ENCODE results near the gene GABRB1.
"Not testable (repeated sequence)": the region's sequence is repeated elsewhere in the genome, so short reads cannot be mapped to it uniquely, and the experiment has no call there.

The GABRB1 gene

DNA sequence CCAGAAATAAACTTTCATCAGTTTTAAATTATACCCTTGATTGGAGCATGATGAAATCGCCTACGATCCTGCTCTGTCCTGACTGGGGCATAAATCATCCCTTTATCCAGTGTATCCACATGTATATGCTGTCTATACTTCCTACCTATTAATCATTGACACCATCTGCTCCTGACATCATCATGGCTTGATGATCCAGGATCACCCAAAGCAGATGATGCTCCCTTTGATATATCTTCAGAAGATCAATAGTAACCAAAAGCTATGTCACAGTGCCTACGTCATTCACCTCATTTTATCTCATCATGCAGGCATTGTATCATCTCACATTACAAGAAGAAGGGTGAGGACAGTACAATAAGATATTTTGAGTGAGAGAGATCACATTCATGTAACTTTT is 294.7 kb downstream of the GABRB1 start:
- no peak for DNase-seq

DNA sequence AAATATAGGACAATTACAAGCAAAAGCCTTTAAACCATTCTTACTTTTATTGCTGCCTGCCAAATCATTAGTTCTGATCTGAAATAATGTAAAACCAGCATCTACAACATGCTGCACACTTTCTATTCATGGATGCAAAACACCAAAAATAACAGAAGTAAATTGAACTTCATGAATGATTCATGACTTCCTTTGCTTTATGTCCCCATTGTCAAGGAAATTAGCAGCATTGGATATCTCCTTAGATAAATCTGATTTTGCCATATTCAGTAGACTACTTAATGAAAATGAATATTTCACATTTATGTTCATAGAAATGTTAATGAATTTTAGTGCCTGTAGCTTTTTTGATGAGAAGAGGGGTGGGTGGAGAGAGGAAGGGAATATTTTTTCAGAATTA is 299.5 kb downstream of the GABRB1 start:
- no peak for DNase-seq

DNA sequence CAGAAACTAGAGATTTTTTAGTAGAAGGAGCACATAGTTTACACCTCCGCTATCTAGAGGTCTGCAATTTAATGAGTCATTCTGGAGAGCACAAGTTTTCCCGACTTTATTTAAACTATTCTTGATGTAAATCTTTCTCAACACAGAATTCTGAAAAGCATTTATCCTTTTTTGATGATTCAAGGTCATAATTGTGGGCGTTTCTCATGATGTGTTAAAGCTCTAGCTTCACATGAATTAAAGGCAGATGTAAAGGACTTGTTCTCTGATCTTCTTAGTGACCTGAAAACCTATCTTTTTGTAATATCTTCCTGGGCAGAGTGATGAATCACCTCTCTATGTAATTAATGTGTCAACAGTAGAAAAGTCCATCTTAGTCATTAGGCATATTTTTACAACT is 303.3 kb downstream of the GABRB1 start:
- no peak for DNase-seq

DNA sequence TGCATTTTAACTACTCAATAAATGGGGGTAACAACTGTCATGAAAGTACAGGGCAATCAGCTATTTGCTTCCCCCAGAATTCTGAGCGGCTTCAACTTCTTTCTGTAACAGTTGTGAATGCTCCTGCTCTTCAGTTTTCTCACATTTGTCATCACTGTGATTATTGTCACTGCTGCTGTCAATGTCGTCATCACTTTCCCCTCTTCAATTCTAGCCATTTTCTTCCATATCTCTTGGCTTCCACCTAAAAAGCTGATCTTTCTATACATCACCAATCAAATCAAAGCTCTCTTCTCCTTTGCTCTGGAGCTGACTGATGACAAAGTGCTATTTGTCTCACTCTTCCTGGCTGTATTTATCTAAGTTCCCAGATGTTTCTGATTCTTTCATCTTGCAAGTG is 306.5 kb downstream of the GABRB1 start:
- DNase-seq: no peak

DNA sequence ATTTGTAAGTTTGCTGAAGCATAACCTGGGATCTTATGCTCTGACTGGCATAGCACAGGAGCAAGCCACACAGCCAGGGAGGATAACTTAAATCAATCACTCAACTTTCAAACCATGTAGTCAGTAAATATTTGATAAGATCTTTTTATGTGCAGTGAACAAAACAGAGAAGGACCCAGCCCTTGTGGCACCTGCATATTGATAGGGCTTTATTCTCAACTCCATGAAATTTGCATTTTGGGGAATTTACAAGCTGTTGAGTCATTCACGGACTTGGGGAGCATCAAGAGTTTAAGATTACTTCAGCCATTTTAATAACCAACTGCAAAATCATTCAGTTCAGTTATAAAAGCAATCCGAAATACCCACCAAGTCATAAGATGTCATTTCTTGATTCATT is 309.5 kb downstream of the GABRB1 start:
- DNase-seq: no peak

DNA sequence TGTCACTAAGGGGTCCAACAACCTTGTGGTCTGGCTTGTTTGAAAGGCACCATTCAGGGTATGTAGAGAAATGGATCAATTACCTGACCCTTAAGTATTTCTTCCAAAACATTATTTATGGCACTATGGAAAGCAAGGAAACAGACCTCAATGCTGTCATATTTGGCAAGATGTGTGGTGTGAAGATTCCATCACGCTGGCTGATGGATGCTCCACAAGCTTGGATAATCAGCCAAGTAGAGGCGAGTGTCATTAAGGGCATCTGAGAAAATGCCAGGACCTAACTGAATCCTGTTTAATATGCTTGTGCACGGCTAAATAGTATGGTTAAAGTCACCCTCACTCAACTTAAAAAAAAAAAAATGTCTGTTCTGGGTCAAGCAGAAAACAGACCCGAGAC is 311.4 kb downstream of the GABRB1 start:
- DNase-seq: no peak

DNA sequence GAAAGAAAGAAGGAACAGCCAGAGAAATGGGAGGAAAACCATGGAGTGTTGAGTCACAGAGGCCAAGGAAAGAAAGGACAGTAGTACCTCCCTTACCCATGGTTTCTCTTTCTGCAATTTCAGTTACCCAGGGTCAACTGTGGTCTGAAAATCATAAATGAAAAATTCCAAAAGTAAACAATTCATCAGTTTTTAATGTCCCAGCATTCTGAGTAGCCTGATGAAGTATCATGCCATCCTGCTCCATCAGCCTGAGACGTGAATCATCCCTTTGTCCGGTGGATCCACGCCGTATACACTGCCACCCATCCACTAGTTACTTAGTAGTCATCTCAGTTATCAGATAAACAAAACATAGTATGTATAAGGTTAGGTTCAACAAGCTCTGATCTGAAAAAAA is 318.0 kb downstream of the GABRB1 start:
- no peak for DNase-seq

DNA sequence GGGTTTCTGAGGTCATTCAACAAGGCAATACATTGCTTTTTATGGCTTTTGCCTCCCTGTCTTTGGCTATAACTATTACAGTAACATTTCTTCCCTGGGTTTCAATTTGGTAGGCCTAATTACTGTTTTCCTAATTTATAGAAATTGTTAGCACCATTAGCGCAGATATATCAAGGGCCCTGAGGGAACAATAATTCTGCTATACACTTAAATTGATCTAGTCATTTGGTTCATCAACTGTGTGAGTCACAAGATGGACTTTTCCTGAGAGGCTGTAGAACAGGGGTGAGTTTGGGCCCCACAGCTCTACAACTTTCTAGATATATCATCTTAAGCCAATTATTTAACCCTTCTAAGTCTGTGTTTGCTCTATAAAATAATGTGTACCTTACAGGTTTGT is 324.2 kb downstream of the GABRB1 start:
- no peak for DNase-seq

DNA sequence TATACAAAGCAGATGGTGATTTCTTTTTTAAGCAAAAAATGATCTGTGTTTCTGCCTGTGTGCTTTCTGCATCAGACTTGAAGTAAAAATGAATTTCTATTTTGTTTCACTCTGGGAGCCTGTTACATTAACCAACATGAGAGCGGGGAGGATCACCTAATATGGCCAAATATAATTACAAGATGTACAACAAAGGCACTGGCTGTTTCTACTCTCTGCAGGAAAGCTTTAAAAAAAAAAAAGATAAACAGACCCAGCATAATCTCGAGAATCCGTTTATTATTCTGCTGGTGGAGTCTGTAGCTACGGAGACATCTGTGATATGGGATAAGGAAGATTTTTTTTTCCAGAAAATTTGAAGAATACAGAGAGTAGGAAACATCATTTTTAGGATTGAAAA is 328.5 kb downstream of the GABRB1 start:
- DNase-seq: no peak

DNA sequence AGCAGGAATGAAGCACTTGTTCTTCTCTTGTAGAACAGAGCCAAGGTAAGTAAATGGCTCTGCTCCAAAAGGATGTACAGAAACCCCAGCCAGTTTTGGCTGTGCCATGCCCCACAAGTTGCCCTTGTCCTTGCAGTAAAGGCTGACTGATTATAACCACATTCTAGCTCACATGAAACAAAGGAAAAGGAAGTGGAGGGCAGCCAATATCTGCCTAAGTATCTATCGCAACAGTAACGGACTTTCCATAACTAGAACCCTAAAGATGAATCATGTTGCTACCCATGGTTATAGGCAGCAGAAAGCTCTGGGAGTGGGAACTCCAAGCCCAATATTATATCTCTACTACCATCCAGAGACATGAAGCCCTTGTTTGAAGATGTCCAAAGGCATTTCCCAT is 336.4 kb downstream of the GABRB1 start:
- no peak for DNase-seq

DNA sequence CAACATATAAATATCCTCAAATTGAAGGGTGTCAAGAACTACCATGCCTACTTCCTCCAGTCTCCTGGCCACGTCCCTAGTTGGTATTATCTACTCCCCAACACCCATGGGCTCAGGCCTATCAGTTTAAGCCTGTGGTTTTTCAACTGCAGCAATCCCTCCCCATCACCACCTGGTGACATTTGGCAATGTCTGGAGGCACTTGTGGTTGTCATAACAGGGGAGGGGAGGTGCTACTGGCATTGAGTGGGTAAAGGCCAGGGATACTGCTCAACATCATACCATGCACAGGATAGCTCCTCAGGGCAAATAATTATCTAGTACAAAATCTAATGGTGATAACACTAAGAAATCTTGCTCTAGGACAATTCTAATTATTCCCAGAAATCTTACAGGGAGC is 336.8 kb downstream of the GABRB1 start:
- no peak for DNase-seq

DNA sequence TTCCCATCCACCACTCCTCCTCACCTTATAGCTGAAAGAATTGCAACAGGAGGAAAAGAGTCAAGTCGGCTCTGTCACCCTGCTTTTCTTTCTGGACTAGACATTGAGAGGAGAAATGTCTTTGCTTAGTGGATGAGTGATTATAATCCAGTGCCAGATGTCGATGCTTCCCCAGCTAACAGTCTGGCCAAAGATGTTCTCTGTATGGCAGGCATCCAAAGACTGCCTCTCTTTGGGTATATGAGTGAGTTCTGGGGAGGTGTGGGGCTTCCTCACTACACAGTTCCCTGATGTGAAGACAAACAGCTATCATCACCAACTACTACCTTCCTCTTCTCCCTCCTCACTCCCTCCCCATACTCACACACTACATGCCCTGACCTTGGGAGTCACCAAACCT is 341.2 kb downstream of the GABRB1 start:
- DNase-seq: no peak

DNA sequence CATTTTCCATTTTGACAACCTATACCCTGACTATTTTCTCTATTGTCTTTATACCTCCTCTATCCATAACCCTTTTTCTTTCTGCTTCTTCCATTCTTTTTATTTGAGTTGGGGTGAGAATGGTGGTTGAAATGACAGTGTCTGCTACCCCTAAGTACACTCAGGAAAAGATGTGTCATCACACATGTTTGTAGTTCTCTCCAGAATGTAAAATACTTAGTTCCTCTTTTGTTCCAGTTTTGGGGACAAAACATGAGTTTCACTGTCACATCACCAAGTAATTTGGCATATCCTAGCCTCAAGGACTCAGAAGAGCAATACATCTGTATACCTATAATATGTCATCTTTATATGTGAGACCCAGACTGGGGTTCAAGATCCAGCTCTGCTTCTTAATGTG is 341.8 kb downstream of the GABRB1 start:
- DNase-seq: no peak

DNA sequence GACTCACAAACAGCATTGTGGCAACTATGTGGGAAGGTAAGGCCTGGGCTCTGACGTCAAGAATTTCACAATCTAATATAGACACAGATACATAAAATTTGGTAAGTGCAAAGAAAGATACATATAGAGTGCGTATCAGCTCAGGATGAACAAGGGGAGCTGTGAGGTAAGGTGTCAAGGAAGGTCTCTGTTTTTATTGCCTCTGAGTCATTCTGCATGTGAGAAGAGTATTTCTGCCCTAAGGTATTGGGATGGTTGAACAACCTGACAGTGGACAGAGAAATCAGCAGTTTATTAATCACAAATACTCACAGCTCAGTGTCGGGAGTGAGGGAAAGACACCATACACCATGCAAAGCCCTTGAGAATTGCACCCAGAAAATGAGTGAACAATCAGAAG is 342.3 kb downstream of the GABRB1 start:
- no peak for DNase-seq

DNA sequence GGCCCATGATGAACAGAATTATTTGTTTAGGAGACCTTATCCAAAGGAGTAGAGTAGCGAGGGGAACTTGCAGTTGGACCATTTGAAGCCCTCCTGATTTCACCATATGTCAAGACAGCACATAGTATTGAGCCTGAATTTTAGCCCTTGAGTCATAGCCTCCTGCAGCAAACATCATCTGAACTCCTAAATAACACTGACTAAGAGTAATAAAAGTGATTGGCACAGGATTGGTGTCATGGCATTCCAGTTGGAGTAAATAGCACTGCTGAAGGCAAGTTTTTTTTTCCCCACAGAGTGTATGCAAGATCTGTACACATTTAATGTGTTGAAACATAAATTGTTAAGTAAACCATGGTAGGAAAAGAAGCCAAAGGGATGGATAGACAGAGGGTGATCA is 343.1 kb downstream of the GABRB1 start:
- DNase-seq: no peak

DNA sequence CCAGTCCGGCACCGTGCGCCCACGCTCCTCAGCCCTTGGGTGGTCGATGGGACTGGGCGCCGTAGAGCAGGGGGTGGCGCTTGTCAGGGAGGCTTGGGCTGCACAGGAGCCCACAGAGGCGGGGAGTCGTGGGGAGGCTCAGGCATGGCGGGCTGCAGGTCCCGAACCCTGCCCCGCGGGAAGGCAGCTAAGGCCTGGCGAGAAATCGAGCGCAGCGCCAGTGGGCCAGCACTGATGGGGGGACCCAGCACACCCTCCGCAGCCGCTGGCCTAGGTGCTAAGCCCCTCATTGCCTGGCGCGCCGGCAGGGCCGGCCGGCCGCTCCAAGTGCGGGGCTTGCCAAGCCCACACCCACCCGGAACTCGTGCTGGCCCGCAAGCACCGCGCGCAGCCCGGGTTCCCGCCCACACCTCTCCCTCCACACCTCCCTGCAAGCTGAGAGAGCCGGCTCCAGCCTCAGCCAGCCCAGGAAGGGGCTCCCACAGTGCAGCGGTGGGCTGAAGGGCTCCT is 346.7 kb downstream of the GABRB1 start:
- not testable (repeated sequence) for DNase-seq

DNA sequence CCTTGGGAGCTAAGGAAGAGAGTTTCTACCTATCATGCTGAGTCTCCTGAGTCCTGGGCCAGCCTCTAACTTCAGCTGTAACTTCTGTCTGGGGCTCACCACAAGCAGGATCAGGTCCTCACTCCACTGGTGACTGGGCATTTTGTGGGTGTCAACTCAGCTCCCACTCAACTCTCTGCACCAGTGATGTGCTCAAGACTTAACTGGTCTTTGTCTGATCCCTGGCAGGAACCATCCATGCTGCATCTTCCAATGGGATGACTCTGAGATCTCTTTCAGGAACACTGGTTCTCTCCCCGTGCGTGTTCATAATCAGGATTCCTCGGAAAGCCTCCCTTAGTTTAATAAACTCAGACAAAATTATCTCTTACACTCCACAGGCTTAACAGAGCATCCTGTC is 349.8 kb downstream of the GABRB1 start:
- no peak for DNase-seq

DNA sequence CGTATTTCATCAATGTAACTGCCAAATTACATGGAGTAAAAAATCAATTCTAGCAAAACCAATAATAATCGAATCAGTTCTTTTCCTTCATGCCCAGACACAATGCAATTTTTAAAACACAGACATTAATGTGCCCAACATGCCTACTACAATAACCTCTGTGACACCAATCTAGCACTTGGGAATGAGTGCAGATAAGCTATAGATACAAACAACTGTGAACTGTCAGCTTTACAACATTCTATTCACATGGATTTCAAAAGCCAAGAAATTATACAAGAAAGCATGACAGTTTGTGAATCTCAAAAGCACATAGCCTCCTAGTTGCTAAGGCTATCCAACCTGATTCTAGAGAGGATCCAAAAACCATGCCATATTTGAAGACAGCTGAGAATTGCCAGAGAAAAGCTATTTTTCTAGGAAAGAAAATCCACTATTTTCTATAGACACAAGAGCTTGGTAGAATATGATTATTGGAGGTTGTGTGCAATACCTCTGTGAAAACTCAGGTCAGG is 351.5 kb downstream of the GABRB1 start:
- DNase-seq: no peak

DNA sequence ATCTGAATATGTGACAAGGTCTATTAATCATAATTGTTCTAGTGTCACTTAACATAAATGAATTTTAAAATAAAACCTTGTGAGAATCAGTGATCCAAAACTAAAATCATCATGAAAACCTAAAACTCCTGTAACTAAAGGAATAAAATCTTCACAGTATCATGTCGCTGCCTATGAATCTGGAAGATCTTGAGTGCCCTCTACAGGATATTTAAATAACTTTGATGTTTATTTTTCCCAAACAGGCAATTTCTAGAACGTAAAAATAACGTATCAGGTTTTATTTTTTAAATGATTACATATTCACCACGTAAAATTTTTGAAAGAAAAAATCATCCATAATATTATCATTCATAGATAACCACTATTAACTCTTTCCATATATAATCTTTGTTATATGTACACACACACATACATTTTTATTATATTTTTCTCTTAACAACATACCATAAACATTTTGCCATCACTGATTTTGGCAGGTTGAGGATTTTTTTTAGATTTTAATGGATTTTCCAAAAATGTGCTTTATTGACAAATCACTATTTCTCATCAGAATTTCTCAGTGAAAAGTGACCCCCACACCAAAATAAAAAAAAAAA is 352.6 kb downstream of the GABRB1 start:
- DNase-seq: no peak

DNA sequence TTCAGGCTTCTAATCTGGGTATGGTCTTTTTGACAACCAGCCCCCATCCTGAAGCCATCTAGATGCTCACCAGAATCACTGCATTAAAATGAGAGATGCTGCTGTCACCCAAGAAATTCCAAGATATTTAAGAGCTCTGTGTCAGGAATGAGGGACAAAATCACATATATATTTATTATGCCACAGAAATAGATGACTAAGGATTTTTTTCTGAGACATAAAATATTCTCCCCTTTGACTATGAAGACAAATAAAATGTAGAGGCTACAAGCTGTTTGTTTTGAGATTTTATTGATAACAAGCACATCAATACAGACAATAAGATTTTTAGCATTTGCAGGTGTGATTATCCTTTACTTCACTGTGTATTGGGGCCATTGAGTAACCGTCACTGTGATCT is 354.8 kb downstream of the GABRB1 start:
- DNase-seq: no peak

DNA sequence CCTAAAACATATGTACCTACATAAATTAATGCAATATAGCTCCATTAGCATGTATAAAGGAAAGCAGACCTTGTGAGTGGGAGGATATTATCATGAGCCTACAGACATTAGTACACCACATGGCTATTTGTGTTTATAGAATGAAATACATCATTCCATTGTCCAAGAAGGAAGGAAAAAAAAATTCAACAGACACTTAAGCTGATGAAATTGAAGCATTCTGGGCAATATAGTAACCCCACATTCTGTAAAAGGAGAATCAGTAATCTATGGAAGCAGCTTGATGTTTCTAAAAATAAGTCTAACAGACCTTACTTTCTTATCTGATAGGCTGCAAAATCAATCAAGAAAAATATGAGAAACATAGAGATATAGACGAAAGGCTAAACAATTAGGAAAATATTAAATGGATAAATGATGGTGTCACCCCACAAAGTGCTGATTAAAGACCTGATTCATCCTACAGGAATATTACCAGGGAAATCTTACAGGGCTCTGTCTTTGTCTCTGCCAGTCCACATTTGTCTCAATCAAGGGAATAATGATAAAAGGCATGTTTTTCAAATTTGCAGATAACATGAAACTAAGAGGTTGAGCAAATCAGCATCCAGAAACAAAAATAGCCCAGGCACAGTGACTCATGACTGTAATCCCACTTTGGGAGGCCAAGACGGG is 355.3 kb downstream of the GABRB1 start:
- DNase-seq: no peak

DNA sequence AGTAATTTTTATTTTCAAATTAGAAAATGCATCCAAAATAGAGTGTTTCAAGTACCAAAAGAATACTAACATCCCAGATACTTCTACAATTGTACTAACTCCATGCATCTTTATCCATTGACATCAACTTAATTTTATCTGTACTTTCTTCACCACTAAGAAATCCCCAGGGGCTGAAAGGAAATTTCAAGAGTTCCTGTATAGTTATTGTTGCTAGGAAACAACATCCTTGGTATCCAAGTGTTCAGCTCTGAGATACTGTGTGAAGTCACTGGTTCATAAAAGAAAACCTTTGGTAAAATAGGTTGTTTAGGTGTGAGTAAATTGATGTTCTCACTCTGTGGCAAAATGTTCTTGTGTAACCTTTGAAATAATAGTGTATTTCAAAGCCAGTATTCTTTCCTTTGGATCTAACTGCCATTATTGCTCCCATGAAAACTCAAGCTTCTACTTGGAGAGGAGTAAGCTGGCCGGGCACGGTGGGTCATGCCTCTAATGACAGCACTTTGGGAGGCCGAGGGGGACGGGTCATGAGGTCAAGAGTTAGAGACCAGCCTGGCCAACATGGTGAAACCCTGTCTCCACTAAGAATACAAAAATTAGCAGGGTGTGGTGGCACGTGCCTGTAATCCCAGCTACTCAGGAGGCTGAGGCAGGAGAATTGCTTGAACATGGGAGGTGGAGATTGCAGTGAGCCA is 359.2 kb downstream of the GABRB1 start:
- DNase-seq: no peak

DNA sequence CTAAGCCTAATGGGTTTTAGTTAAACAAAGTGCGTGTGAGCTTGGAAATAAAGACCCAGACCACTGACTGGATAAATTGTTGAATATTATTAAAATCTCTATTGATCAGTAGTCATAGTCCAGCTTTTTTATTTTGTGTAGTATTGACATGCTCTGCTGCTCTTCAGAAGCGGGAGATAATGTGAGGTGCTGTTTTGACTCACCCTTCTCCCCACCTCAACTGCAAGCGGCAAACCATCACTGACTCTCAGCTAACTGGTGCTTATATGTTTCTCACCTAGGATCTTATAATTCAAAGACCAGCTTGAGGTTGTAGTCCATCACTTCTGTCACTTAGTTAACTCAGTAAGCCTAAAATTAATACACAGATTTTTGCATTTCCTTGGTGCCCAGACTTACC is 359.9 kb downstream of the GABRB1 start:
- DNase-seq: no peak

DNA sequence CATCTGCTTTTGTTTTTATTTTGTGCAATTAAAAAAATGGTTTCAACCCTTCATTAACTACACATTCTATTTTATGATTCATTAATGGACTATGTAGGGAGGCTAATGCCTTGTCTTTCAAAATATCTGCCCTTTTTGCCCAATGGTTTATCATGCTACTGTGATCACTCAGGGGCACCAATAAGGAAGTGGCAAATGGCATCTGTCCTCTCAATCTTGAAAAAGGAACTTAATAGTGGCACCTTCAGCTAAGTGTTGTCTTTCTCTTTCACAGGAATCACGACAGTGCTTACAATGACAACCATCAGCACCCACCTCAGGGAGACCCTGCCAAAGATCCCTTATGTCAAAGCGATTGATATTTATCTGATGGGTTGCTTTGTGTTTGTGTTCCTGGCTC is 375.0 kb downstream of the GABRB1 start:
- DNase-seq: no peak
